ENCODE results near the gene NLGN2. TPM values are rescaled to one million over a fixed set of nuclear protein-coding genes. Genes with fewer than 3 reads are reported as not detected.

The NLGN2 gene
- total RNA-seq, 1 donor from 2014 or later = 46.7 TPM

GRCh38 chr17:7421186-7421585 lies 13.5 kb downstream of the NLGN2 start:
- no peaks in the 10 kb centered on the region for H3K27me3 Mint-ChIP-seq (ENCODE audit: low read depth)
- no peak overlapping the region for H3K27ac Mint-ChIP-seq (ENCODE audit: unreplicated experiment)
- no peaks in the 10 kb centered on the region for H3K9me3 Mint-ChIP-seq (ENCODE audit: low read depth)
- H3K4me3 Mint-ChIP-seq (ENCODE audit: unreplicated experiment) = no peak overlapping the region
- DNase-seq (ENCODE audit: low spot score) = no peak
- TF ChIP-seq CTCF (IDR thresholded peaks at IDR 0.05) = no peak
- peaks cover 6% of the 10 kb centered on the region for H3K36me3 Mint-ChIP-seq (ENCODE audit: low read depth)
- H3K4me1 Mint-ChIP-seq (ENCODE audit: low read depth) = no peaks in the 10 kb centered on the region

- no peak for DNase-seq (ENCODE audit: low spot score)
- no peak overlapping the region for H3K4me3 Mint-ChIP-seq (ENCODE audit: unreplicated experiment)
- no peaks in the 10 kb centered on the region for H3K4me1 Mint-ChIP-seq (ENCODE audit: low read depth)
- no peak for TF ChIP-seq CTCF (IDR thresholded peaks at IDR 0.05)
- H3K27me3 Mint-ChIP-seq (ENCODE audit: low read depth) = no peaks in the 10 kb centered on the region
- H3K27ac Mint-ChIP-seq (ENCODE audit: unreplicated experiment) = no peak overlapping the region
- no peaks in the 10 kb centered on the region for H3K9me3 Mint-ChIP-seq (ENCODE audit: low read depth)
- no peaks in the 10 kb centered on the region for H3K36me3 Mint-ChIP-seq (ENCODE audit: low read depth)
Measured at GRCh38 chr17:7423679-7424078, 16.0 kb downstream of the NLGN2 start.

DNA sequence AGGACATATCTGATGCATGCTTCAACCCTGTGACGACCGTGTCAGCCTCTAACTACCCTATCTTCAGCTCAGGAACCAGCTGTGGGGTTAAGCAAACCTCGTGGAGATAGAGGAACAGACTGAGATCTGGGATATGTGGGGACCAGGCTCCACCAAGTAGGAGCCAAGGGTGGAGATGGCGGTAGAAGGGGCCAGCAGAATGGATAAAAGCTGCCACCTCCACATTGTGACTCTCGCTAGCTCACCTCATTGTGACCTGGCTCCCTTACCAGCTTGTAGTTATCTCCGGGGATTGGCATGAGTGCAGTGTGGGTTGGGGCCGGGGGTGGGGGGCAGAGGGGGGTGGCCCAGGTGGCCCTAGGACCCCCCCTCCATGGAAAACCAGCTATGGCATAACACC lies 17.7 kb downstream of the NLGN2 start, which contains the start of gene SPEM2:
TSS of gene SPEM2 (plus strand) at position 301 of the 400 bp plus-strand sequence. CDS start at position 374, 73 bp downstream.
- no peaks in the 10 kb centered on the region for H3K4me1 Mint-ChIP-seq (ENCODE audit: low read depth)
- H3K27me3 Mint-ChIP-seq (ENCODE audit: low read depth) = no peaks in the 10 kb centered on the region
- H3K36me3 Mint-ChIP-seq (ENCODE audit: low read depth) = no peaks in the 10 kb centered on the region
- H3K4me3 Mint-ChIP-seq (ENCODE audit: unreplicated experiment) = no peak within 1 kb of the TSS
- H3K27ac Mint-ChIP-seq (ENCODE audit: unreplicated experiment) = no peak within 1 kb of the TSS
- DNase-seq (ENCODE audit: low spot score) = no peak
- H3K9me3 Mint-ChIP-seq (ENCODE audit: low read depth) = no peaks in the 10 kb centered on the region
- TF ChIP-seq CTCF (IDR thresholded peaks at IDR 0.05) = no peak

DNA sequence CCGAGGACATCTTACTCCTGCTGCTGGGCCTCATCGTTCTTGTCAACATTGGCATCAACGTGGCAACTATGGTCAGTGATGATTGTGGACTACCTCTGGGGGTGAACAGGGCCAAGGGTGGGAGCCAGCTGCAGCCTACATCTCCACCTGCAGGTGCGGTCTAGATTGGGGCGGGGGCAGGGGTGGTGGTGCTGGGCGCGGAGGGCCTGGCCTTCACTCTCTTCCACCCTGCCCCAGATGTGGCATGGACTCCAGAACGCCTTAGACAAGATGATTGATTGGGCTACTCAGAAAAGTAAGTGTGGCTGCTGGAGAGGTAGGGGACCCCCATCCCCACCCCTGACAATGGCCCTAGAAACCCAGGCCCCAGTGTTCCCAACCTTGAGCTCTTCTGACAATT lies 18.1 kb downstream of the NLGN2 start:
- Mint-ChIP-seq H3K27me3 (ENCODE audit: low read depth) (no peaks in the 10 kb centered on the region), H3K27ac (ENCODE audit: unreplicated experiment) (no peak overlapping the region), H3K36me3 (ENCODE audit: low read depth) (no peaks in the 10 kb centered on the region), H3K4me1 (ENCODE audit: low read depth) (no peaks in the 10 kb centered on the region), H3K4me3 (ENCODE audit: unreplicated experiment) (no peak overlapping the region), H3K9me3 (ENCODE audit: low read depth) (no peaks in the 10 kb centered on the region)
- TF ChIP-seq CTCF (IDR thresholded peaks at IDR 0.05) = no peak
- no peak for DNase-seq (ENCODE audit: low spot score)

DNA sequence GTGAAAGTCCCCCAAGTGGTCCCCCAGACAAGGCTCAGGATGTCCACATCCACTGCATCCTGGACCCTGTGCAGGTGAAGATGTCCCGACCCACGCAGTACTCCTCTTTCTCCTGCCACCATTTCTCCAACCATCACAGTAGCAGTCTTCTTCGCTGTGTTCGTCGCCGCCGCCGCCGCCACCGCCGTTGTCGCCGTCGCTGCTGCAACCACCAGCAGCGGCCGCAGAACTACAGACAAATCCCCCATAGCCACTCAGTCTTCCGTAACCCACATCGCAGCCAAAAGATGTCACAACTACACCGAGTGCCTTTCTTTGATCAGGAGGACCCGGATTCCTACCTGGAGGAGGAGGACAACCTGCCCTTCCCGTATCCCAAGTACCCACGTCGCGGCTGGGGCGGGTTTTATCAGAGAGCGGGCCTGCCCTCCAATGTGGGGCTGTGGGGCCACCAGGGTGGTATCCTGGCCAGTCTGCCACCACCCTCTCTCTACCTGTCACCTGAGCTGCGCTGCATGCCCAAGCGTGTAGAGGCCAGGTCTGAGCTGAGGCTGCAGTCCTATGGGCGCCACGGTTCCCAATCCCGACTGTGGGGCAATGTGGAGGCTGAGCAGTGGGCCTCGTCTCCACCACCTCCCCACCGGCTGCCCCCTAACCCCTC lies 18.7 kb downstream of the NLGN2 start:
- no peak for DNase-seq (ENCODE audit: low spot score)
- no peaks in the 10 kb centered on the region for H3K36me3 Mint-ChIP-seq (ENCODE audit: low read depth)
- H3K4me3 Mint-ChIP-seq (ENCODE audit: unreplicated experiment) = no peak overlapping the region
- no peaks in the 10 kb centered on the region for H3K27me3 Mint-ChIP-seq (ENCODE audit: low read depth)
- no peaks in the 10 kb centered on the region for H3K9me3 Mint-ChIP-seq (ENCODE audit: low read depth)
- TF ChIP-seq CTCF (IDR thresholded peaks at IDR 0.05) = no peak
- H3K4me1 Mint-ChIP-seq (ENCODE audit: low read depth) = no peaks in the 10 kb centered on the region
- H3K27ac Mint-ChIP-seq (ENCODE audit: unreplicated experiment) = no peak overlapping the region
